Measurements from ENCODE around the gene HHIP. TPM values are rescaled to one million over a fixed set of nuclear protein-coding genes. Genes with fewer than 3 reads are reported as not detected.

Gene HHIP
- total RNA-seq, 1 donor = not detected

- no peaks in the 10 kb centered on the region for H3K4me1 ChIP-seq (ENCODE audit: insufficient read depth, low read length)
- no peaks in the 10 kb centered on the region for H3K9me3 ChIP-seq (ENCODE audit: low read depth, low read length)
- H3K4me3 ChIP-seq (ENCODE audit: low read length) = no peak overlapping the region
- no peaks in the 10 kb centered on the region for H3K27me3 ChIP-seq (ENCODE audit: insufficient read depth, low read length)
Observed at GRCh38 chr4:144711700-144712456, 65.9 kb downstream of the HHIP start.

DNA sequence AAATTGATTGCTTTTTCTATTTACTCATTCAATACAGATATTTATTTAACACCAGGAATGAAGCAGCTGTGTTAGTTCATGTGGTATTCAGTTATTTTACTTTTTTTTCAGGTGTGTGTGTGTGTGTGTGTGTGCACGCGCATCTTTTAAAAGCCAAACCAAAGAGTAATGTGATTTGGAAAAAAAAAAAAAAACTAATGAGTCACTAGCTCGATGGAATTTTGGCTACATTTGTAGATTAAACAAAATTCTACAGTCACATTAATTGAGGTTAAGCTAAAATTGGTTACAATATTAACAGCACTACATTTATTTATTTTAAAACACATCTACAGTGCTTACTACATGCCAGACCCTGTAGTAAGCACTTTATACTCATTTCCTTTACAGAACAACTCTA is 66.8 kb downstream of the HHIP start:
- no peaks in the 10 kb centered on the region for H3K4me1 ChIP-seq (ENCODE audit: insufficient read depth, low read length)
- no peak overlapping the region for H3K4me3 ChIP-seq (ENCODE audit: low read length)
- no peaks in the 10 kb centered on the region for H3K9me3 ChIP-seq (ENCODE audit: low read depth, low read length)
- H3K27me3 ChIP-seq (ENCODE audit: insufficient read depth, low read length) = no peaks in the 10 kb centered on the region

- H3K4me1 ChIP-seq (ENCODE audit: insufficient read depth, low read length) = no peaks in the 10 kb centered on the region
- H3K9me3 ChIP-seq (ENCODE audit: low read depth, low read length) = no peaks in the 10 kb centered on the region
- no peaks in the 10 kb centered on the region for H3K27me3 ChIP-seq (ENCODE audit: insufficient read depth, low read length)
- H3K4me3 ChIP-seq (ENCODE audit: low read length) = no peak overlapping the region
Observed at GRCh38 chr4:144714166-144714565, 68.2 kb downstream of the HHIP start.

DNA sequence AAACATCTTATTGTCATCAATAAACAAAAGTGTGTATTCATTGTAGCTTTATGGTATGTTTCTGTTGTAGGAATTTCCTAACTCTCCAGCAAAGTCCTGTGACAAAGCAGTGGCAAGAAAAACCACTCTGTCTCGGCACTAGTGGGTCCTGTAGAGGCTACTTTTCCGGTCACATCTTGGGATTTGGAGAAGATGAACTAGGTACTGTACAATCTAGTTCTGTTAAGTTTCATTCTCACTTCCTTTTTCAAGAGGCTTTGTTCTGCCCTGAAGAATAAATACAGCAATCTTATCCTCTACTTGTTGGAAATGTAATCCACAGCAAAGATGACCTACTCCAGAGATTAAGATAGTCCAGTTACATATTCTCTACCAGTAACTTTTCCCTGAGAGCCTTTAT is 69.3 kb downstream of the HHIP start:
- Histone ChIP-seq H3K4me3 (ENCODE audit: low read length) (no peak overlapping the region), H3K9me3 (ENCODE audit: low read depth, low read length) (no peaks in the 10 kb centered on the region), H3K4me1 (ENCODE audit: insufficient read depth, low read length) (no peaks in the 10 kb centered on the region), H3K27me3 (ENCODE audit: insufficient read depth, low read length) (no peaks in the 10 kb centered on the region)

- H3K4me1 ChIP-seq (ENCODE audit: insufficient read depth, low read length) = no peaks in the 10 kb centered on the region
- no peaks in the 10 kb centered on the region for H3K9me3 ChIP-seq (ENCODE audit: low read depth, low read length)
- no peaks in the 10 kb centered on the region for H3K27me3 ChIP-seq (ENCODE audit: insufficient read depth, low read length)
- H3K4me3 ChIP-seq (ENCODE audit: low read length) = no peak overlapping the region
Observed at GRCh38 chr4:144716778-144717177, 70.8 kb downstream of the HHIP start.

GRCh38 chr4:144718958-144719512 is 73.1 kb downstream of the HHIP start:
- H3K4me3 ChIP-seq (ENCODE audit: low read length) = no peak overlapping the region
- no peaks in the 10 kb centered on the region for H3K4me1 ChIP-seq (ENCODE audit: insufficient read depth, low read length)
- H3K9me3 ChIP-seq (ENCODE audit: low read depth, low read length) = no peaks in the 10 kb centered on the region
- no peaks in the 10 kb centered on the region for H3K27me3 ChIP-seq (ENCODE audit: insufficient read depth, low read length)

DNA sequence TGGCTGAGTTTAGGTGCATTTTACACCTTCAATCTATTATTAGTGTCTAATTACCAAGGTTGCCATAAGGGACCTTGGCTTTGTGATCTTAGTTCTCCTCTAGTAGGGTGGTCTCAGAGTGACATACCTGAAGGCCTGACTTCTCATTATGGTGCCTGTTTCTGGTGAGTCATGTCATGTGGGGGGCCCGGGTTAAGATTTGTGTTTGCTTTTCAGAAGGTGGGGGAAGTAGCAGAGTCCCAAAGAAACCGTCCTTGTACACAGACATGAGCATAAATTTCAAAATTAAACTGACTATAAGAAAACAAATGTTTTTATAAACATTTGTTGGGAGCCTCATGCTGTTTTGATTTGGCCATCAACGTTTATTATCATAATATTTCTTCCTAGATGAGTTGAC is 74.5 kb downstream of the HHIP start:
- no peaks in the 10 kb centered on the region for H3K9me3 ChIP-seq (ENCODE audit: low read depth, low read length)
- no peaks in the 10 kb centered on the region for H3K4me1 ChIP-seq (ENCODE audit: insufficient read depth, low read length)
- H3K27me3 ChIP-seq (ENCODE audit: insufficient read depth, low read length) = no peaks in the 10 kb centered on the region
- H3K4me3 ChIP-seq (ENCODE audit: low read length) = no peak overlapping the region

DNA sequence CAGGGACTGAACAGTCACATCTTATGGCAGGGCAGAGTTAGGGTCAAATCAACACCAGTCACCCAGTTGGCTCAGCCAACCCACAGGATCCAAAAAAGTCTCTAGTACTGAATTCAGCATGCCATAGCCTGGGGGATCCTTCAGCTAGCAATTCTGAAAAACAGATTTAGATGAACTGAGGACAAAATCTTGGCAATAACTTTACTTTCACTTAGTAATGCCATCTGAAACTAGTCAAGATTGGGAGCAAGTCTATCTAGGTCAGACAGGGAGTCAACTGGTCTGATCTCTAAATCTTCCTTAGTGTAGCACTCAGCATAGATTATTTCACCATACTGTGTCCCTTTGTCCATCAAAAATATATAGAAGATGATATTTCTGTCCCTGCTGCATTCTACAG is 76.0 kb downstream of the HHIP start:
- Histone ChIP-seq H3K9me3 (ENCODE audit: low read depth, low read length) (no peaks in the 10 kb centered on the region), H3K27me3 (ENCODE audit: insufficient read depth, low read length) (no peaks in the 10 kb centered on the region), H3K4me1 (ENCODE audit: insufficient read depth, low read length) (no peaks in the 10 kb centered on the region), H3K4me3 (ENCODE audit: low read length) (no peak overlapping the region)

- Histone ChIP-seq H3K4me3 (ENCODE audit: low read length) (no peak overlapping the region), H3K4me1 (ENCODE audit: insufficient read depth, low read length) (no peaks in the 10 kb centered on the region), H3K27me3 (ENCODE audit: insufficient read depth, low read length) (no peaks in the 10 kb centered on the region)
Observed at GRCh38 chr4:144723471-144723870, 77.5 kb downstream of the HHIP start.

DNA sequence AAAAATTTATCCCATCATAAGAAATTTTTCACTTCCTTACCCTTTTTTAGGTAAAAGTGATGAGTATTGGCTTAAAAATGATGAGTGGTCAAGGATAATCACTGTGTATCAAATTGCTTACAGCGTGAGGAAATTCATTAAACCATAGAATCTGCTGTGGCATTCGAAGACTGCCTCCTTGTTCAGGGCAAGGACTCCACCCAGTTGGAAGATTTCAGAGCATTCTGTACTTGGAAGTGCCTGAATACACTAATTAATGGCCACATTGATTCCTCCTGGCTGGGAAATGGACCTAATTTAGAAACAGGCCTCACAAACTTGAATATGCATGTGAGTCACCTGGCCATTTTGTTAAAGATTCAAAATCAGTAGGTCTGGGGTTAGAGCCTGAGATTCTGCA is 83.2 kb downstream of the HHIP start:
- H3K4me3 ChIP-seq (ENCODE audit: low read length) = no peak overlapping the region
- no peaks in the 10 kb centered on the region for H3K27me3 ChIP-seq (ENCODE audit: insufficient read depth, low read length)
- H3K9me3 ChIP-seq (ENCODE audit: low read depth, low read length) = no peaks in the 10 kb centered on the region
- no peaks in the 10 kb centered on the region for H3K4me1 ChIP-seq (ENCODE audit: insufficient read depth, low read length)

More at GRCh38 chr4:144723471-144723870, 77.5 kb downstream of the HHIP start:
- no peaks in the 10 kb centered on the region for H3K9me3 ChIP-seq (ENCODE audit: low read depth, low read length)

GRCh38 chr4:144732584-144733428 is 86.8 kb downstream of the HHIP start:
- Histone ChIP-seq H3K4me1 (ENCODE audit: insufficient read depth, low read length) (no peaks in the 10 kb centered on the region), H3K4me3 (ENCODE audit: low read length) (no peak overlapping the region), H3K9me3 (ENCODE audit: low read depth, low read length) (no peaks in the 10 kb centered on the region), H3K27me3 (ENCODE audit: insufficient read depth, low read length) (no peaks in the 10 kb centered on the region)

DNA sequence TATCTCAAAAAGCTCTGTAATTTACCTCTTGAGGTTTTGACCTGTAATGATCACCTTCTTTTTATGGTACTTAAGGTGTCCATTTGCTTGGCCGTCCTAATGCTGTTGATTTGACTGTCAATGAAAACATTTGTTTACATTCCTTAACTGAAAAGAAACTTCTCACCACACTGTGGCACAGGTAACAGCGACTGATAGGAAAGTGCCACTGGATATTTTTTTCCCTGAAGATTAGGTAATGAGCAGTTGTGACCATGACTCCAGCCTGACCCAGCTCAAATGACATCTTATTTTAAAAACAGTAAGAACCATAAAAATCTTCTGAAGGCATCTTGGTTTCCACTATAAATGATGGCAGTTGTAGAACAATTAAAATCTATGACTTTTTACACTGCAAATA is 87.6 kb downstream of the HHIP start:
- no peak overlapping the region for H3K4me3 ChIP-seq (ENCODE audit: low read length)
- no peaks in the 10 kb centered on the region for H3K4me1 ChIP-seq (ENCODE audit: insufficient read depth, low read length)
- no peaks in the 10 kb centered on the region for H3K9me3 ChIP-seq (ENCODE audit: low read depth, low read length)
- H3K27me3 ChIP-seq (ENCODE audit: insufficient read depth, low read length) = no peaks in the 10 kb centered on the region

GRCh38 chr4:144734522-144734921 is 88.6 kb downstream of the HHIP start:
- Histone ChIP-seq H3K4me1 (ENCODE audit: insufficient read depth, low read length) (no peaks in the 10 kb centered on the region), H3K4me3 (ENCODE audit: low read length) (no peak overlapping the region)

GRCh38 chr4:144738649-144739048 is 92.7 kb downstream of the HHIP start:
- H3K4me3 ChIP-seq (ENCODE audit: low read length) = no peak overlapping the region
- no peaks in the 10 kb centered on the region for H3K9me3 ChIP-seq (ENCODE audit: low read depth, low read length)
- no peaks in the 10 kb centered on the region for H3K27me3 ChIP-seq (ENCODE audit: insufficient read depth, low read length)
- H3K4me1 ChIP-seq (ENCODE audit: insufficient read depth, low read length) = no peaks in the 10 kb centered on the region

More at GRCh38 chr4:144734522-144734921, 88.6 kb downstream of the HHIP start:
- Histone ChIP-seq H3K27me3 (ENCODE audit: insufficient read depth, low read length) (no peaks in the 10 kb centered on the region), H3K9me3 (ENCODE audit: low read depth, low read length) (no peaks in the 10 kb centered on the region)

DNA sequence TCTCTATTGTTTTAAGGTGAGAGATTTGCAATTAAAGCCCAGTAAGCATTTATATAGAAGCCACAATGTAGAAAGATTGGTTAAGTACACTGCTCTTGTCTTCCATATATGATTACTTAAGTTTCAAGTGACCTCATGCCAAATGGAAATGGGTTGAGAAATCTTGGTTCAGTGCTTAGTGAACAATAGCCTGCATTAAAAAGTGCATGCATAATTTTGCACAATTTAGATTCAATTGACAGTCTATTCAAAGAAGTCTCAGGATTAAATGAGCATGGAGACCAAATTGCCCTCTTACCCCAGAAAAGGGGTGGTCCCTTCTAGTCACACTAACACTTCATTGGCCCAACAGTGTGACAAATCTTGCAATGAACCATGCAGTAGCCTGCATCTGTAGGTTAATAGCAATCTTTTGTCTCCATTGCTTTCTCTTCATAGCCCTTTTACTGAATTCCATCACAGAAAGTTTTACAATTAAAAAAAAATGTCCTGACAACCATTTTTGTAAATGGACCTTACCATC is 93.6 kb downstream of the HHIP start:
- no peaks in the 10 kb centered on the region for H3K27me3 ChIP-seq (ENCODE audit: insufficient read depth, low read length)
- no peak overlapping the region for H3K4me3 ChIP-seq (ENCODE audit: low read length)
- H3K9me3 ChIP-seq (ENCODE audit: low read depth, low read length) = no peaks in the 10 kb centered on the region
- H3K4me1 ChIP-seq (ENCODE audit: insufficient read depth, low read length) = no peaks in the 10 kb centered on the region

Data from mononuclear cell (primary cell).